Measurements from ENCODE around the gene MUC2. TPM values are rescaled to one million over a fixed set of nuclear protein-coding genes. Genes with fewer than 3 reads are reported as not detected.
"Not testable (repeated sequence)": the region's sequence is repeated elsewhere in the genome, so short reads cannot be mapped to it uniquely, and the experiment has no call there.

MUC2 gene
- total RNA-seq, 1 donor from 2014 or later: 0.26 TPM

DNA sequence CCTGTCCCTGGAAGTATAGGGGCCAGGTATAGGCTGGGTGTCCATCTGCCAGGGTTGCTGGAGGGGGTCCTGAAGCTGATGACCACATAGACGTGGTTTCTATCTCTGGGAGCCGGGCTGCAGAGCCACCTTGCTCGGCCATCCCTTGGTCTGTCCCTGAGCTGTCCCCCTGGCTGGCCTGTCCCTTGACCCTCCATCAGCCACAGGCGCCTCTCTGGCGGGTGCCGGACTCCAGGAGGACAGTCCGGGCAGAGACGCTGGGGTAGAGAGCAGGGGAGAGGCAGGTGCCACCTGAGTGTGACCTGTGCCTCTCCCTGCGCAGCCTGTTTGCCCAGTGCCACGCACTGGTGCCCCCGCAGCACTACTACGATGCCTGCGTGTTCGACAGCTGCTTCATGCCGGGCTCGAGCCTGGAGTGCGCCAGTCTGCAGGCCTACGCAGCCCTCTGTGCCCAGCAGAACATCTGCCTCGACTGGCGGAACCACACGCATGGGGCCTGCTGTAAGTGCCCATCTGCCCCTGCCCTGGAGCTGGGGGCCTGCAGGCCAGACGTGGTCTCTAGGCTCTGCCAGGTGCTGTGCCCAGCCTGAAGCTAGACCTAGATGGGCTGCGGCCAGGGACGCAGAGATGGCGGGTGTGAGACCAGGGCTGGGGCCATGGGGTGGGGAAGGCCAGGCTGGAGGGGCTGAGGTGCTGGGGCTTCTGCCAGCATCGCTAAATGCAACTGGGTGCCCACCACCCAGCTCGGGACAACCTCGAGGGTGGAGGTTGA is 29.9 kb downstream of the MUC2 start:
- DNase-seq (ENCODE audit: low spot score): no peak

DNA sequence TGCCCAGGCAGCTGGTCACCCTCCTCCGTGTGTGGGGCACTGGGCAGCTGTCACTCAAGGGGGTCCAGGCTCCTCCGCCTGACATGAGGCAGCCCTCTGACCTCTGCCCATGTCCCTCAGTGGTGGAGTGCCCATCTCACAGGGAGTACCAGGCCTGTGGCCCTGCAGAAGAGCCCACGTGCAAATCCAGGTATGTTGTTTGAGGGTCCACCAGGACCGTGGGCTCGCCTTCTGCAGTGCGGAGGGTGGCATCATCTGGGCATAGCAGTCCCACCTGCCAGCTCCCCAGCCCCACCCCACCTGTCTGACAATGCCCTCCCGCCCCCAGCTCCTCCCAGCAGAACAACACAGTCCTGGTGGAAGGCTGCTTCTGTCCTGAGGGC is 30.5 kb downstream of the MUC2 start:
- DNase-seq (ENCODE audit: low spot score): no peak

DNA sequence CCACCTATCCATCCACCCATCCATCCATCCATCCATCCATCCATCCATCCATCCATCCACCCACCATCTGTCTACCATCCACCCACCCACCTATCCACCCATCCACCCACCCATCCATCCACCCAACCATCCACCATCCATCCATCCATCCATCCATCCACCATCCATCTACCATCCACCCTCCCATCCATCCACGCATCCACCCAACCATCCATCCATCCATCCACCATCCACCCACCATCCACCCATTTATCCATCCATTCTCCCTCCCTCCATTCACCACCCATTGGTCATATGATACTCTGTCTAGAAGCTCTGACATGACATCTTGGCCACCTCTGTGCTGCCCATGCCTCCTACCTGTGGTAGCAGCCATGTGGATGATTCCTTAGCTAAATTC is 31.7 kb downstream of the MUC2 start:
- DNase-seq (ENCODE audit: low spot score): no peak

DNA sequence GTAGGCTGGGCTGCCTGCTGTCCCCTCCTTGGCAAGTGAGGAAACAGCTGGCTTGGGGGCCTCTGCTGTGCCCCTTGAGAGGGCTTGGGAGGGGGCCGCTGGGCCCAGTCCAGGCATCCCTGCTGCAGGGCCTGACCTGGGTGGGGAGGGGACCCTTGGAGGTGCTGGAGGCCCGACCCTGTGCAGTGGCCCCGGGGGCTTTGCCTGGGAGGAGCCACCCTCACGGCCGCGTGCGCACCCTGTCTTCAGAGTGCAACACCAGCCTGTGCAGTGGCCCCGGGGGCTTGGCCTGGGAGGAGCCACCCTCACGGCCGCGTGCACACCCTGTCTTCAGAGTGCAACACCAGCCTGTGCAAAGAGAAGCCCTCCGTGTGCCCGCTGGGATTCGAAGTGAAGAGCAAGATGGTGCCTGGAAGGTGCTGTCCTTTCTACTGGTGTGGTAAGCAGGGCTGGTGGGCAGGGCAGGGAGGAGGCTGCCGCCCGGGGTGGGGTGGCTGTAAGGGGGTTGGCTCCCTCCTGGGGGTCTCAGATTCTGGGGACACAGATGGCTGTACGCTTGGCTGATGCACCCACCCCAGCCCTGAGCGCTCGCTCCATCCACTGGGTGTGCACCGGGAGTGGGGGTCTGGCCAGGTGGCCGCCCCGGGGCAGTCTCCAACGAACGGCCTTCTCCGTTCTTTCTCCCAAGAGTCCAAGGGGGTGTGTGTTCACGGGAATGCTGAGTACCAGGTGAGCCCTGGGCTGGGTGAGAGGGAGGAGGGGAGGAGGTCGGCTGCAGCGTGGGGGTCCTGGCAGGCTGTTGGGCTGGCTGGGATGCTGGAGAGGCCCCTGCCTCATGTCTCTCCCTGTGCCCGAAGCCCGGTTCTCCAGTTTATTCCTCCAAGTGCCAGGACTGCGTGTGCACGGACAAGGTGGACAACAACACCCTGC is 32.9 kb downstream of the MUC2 start:
- DNase-seq (ENCODE audit: low spot score): no peak

DNA sequence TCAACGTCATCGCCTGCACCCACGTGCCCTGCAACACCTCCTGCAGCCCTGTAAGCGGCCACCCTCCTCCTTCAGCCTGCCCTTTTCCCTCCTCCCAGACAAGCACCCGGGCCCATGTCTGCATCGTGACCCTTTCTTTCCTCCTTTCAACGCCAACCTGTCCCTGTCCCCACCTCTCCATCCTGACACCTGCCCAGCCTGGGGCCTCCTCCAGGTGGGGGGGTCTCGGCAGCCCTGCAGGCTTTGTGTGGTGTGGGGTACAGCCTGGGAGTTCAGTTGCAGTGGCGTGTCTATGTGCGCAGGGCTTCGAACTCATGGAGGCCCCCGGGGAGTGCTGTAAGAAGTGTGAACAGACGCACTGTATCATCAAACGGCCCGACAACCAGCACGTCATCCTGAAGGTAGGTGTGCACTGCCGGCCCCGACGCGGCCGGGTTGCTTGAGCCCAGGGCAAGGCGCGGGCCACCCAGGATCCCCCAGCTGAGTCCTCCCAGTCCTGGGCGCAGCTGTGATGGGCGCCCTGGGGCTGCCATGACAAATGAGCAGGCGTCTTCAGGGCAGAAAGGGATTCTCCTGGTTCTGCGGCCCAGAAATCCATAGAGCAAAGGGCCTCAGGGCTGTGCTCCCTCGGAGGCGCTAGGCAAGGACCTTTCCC is 33.7 kb downstream of the MUC2 start:
- no peak for DNase-seq (ENCODE audit: low spot score)

DNA sequence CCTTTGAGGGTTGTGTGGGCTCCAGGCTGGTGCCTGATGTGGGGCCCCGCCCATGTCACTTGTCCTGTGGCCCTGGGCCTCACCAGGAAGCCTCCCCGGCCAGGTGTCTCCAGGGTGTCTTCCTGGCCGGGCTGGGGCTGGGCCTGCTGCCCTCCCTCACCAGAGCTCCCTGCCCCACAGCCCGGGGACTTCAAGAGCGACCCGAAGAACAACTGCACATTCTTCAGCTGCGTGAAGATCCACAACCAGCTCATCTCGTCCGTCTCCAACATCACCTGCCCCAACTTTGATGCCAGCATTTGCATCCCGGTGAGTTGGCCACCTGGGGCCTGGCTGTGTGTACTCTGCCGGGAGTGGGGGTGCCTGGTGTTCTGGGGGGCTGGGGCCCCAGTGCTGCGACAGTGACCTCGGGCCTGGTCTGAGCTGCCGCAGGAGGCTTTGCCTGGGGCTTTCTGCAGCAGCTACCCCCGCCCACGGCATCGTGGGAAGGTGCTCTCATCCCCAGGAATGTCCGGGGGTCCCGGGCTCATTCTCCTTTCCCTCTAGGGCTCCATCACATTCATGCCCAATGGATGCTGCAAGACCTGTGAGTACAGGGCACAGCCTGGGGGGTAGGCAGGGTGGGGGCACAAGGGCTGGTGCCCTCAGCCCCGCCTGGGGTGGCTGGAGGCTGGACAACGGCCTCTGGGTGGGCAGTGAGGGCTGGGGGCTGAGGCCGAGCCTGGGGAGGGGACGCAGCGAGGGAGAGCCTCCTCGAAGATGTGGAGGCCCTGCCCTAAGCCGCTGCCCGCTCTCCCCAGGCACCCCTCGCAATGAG is 34.6 kb downstream of the MUC2 start:
- DNase-seq (ENCODE audit: low spot score): no peak

DNA sequence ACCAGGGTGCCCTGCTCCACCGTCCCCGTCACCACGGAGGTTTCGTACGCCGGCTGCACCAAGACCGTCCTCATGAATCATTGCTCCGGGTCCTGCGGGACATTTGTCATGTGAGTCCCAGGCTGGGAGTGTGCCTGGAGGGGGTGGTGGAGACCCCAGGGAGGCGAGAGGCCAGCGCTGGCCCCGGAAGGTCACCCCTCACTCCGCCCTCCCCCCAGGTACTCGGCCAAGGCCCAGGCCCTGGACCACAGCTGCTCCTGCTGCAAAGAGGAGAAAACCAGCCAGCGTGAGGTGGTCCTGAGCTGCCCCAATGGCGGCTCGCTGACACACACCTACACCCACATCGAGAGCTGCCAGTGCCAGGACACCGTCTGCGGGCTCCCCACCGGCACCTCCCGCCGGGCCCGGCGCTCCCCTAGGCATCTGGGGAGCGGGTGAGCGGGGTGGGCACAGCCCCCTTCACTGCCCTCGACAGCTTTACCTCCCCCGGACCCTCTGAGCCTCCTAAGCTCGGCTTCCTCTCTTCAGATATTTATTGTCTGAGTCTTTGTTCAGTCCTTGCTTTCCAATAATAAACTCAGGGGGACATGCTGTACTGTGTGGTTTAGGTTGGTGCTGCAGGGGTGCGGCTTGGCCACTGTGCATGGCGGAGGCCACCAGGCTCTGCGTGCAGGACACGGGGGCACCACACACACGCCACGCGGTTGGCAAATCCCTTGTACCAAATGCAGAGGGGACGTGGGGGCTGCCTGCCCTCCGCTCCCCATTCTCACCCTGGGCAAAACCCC is 35.4 kb downstream of the MUC2 start:
- DNase-seq (ENCODE audit: low spot score): no peak

DNA sequence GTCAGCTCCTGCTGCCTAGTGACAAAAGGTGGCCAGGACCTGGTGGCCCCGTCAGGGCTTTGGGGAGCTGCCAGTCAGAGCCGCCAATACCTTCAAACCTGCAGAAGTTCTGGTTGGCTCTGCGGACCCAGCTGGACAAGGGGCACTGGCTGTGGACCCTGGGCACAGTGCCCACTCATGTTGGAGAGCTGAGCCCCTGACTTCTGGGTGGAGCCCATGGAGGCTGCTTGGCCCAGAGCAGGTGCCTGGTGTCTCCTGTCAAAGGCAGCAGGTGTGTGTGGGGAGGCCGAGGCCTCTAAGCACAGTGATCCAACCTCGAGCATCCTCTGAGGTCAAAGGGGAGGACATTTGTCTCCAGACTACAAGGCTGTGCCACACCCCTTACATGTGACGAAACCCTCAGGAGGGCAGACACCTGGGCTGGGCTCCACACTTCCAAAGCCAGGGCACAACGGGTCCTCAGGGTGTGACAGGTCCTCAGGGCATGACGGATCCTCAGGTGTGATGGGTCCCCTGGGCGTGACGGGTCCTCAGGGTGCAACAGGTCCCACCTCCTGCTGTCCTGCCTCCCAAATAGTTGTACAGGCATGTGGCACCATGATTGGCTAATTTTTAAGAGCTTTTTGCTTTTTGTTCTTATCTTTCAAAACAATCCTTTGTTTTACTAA is 37.0 kb downstream of the MUC2 start:
- no peak for DNase-seq (ENCODE audit: low spot score)

DNA sequence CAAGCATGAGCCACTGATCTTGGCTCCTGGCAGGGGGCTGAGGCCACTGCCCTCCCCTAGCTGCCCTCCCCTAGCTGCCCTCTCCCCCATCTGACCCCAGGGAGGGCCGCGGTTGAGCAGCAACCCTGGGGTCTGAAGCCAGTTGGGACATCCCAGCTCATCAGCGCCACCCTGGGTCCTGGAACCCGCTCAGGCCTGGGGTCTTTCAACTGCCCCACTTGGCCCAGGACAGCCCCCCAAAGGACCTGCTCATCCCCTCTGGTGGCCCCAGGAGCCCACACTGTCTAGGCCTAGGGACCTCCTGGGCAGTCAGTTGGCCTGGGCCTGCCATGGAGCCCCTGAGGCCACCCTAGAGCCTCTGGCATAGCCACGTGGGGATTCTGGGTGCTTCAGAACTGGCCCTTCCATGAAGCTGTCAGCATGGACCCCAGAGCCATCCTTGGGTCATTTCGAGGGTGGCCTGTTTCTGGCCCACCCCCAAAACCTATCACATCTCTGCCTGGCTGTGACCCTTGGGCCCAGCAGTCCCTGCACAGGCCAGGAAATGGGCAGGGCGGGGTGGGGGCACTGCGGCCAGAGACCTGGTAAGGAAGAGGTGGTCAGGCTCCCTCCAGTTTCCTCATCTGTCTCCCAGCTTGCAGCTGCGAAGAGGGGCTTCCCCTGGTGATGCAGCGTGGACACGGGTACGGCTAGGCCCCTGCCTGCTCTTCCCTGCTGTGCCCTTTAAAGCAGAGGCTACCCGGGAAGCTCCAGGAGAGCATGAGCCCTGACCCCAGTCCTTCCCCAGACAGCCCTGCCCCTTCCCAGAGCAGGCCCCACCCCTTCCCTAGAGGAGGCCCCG is 37.9 kb downstream of the MUC2 start:
- DNase-seq (ENCODE audit: low spot score): no peak

DNA sequence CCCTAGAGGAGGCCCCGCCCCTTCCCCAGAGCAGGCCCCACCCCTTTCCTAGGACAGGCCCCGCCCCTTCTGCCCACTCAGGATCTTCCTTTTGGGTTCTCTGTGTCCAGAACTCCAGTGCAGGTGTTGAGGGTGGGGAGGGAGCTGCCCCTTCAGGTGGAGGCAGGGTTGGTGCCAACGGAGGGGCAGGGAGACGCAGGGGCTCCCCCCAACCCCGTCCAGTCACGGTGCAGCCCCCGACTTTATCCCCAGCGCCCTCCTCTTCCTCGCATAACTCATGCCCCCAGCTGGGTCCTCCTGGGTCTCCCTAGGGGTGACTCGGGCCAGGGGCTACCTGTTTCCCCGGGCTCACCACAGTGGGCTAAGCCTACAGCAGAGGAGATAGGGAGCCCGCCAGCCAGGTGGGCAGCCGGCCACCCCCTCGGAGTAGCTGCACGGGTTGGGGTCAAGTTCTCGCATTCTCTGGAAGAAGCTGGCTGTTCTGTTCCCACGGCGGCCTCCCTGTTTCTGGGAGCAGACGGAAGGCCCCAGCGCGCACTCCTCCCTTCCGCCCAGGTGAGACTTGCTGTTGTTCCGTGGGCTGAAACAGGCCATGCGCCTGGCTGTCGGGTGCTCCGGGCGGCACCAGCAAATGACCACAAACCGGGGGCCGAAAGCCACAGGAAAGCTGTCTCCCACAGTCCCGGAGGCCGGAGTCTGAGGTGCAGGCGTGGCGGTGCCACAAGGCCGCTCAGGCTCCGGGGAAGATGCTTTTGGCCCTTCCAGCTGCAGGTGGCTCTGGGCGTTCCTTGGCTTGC is 38.9 kb downstream of the MUC2 start:
- DNase-seq (ENCODE audit: low spot score): no peak

DNA sequence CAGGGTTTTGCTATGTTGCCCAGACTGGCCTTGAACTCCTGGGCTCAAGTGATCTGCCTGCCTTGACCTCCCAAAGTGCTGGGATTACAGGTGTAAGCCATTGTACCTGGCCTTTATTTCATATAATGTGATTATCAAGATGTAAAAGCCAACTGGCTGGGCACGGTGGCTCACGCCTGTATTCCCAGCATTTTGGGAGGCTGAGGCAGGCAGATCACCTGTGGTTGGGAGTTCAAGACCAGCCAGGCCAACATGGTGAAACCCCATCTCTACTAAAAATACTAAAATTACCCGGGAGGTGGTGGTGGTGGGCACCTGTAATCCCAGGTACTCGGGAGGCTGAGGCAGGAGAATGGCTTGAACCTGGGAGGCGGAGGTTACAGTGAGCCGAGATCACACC is 40.6 kb downstream of the MUC2 start:
- DNase-seq (ENCODE audit: low spot score): not testable (repeated sequence)

DNA sequence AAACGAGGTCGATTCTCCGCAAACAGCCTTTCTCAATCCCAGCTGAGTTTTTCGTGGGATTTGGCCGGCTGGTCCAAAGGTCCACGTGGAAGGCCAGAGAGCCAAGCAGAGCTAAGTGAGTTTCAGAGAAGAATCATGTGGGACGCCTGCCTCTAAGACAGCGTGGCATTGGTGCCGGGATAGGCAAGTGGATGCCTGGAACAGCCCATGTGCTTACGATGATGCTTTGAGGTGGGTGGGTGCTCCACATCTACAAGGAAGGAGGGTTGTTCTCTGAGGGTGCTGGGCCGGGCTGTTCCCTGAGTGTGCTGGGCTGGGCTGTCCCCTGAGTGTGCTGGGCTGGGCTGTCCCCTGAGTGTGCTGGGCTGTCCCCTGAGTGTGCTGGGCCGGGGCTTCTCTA is 41.4 kb downstream of the MUC2 start:
- no peak for DNase-seq (ENCODE audit: low spot score)

DNA sequence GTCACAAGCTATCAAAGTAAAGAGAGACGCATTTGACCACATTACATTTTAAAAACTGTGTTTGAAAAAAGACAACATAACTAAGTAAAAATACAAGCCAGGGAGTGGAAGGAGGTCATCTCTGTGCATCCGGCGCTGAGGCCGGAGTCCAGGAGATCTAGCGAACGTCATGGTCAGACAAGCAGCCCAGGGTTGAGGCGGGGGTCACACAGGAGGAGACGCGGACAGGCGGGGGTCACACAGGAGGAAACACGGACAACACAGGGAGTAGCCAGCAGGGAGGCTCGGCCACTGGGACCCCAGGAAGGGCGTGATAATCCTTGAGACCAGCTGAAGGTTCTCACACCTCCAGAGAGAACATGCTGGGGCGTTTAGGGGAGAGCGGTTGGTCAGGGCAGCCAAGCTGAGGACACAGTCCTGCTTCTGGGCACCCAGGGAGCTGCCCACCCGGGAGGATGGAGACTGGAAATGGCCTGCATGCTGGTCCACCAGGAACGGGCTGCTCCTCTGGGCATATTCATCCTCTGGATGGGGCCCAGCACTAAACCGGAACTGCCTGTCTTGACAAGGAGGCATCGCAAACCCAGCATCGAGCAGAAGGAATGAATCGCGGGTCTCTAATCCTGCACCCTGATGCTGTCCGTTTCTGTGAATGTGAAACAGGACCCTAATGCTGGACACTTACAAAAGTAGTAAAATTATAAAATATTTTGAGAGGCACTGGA is 42.2 kb downstream of the MUC2 start:
- no peak for DNase-seq (ENCODE audit: low spot score)

DNA sequence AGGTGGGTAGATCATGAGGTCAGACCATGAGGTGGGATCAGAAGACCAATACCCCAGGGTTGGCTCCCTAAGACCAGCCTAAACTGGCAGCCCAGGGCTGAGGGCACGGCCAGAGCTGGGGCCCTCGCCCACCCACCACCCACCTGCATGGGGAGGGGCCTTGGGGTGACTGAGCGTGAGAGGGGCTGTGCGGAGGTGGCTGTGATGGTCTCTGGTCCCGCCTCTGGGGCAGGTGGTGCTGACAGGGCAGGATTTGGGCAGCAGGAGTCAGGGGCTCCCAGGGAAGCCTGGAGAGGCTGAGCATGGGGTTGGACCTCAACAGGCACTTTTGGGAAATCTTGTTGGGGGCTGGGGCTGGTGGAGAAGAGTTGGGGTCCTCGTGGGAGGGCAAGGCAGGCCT is 43.3 kb downstream of the MUC2 start:
- DNase-seq (ENCODE audit: low spot score): no peak

DNA sequence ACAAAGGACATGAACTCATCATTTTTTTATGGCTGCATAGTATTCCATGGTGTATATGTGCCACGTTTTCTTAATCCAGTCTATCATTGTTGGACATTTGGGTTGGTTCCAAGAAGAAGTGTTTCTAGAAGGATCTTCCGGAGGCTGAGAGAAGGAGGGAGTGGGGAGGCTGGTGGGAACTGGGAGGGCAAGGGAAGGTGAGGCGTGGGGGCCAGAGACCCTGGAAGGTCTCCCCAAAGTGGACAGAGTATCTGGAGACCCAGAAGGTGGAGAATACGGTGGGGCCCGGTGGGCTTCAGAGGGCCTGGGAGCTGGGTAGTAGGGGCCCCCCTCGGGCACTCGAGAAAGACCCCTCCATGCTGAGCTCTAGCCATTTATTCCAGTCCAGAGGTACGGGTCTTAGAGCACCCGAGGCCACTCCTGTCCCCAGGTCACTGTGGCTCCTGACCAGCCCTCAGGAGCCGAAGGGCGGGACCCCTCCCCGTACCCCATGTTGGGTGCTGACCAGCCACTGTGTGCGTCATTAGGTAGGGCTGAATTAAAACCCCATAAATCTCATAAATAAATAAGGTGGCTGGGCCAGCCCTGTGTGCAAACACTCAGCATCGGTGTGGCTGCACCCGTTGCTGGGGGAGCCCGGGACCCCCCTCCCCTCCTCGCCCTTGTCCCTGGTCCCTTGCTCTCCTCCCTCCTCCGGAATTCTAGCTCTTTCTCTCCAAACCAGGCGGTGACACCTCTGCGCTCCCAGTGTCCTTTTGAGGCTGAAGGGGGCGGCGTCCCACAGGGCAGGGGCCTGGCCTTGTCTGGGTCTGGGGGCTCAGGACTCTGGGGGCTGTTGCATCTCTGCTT is 44.3 kb downstream of the MUC2 start:
- no peak for DNase-seq (ENCODE audit: low spot score)

DNA sequence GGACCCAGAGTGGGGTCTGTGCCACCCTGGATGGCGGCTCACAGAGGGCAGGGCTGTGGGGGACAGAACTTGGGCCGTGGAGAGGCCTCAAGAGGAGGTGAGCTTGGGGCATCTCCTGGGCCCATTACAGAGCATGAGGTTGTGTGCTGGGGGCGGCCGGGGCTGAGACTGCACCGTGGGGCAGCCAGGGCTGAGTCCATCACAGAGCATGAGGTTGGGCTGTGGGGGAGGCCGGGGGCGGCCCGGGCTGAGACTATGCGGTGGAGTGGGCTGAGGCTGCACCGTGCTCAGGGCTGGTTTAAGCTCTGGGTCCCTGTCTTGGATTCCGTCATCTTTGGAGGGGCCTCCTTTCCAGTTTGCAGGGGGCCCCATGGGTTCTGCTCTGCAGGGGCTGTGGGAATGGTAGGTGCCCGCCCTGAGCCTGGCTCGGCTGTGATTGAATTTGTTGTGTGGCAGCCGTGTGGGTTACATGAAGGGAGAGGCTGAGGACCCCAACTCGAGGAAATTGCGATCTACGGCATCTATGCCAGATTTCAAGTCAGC is 45.0 kb downstream of the MUC2 start:
- no peak for DNase-seq (ENCODE audit: low spot score)

All from mucosa of gallbladder (tissue), 1 donor.